Activated T-helper 17 cell treated with anti-CD3 and anti-CD28 coated beads, Interleukin-2, amount 50 U/mL, for 72 hours (primary cell): ENCODE measurements around the gene PATJ. TPM values are rescaled to one million over a fixed set of nuclear protein-coding genes. Genes with fewer than 3 reads are reported as not detected.

Experiments used
- ATAC-seq: fragments of 150-1000 bp; cut with Tn5 transposase; replicated peaks from 2 replicates; pipeline ENCODE4 v1.10.0; 2021; ENCODE audit warnings: mild to moderate bottlenecking, moderate library complexity
- H3K27ac Mint-ChIP-seq: one replicate; pipeline ENCODE4 v1.8.0; 2022; ENCODE audit warnings: mixed read lengths
- H3K27me3 Mint-ChIP-seq: one replicate; pipeline ENCODE4 v1.8.0; 2022; ENCODE audit warnings: mixed read lengths
- H3K36me3 Mint-ChIP-seq: one replicate; pipeline ENCODE4 v1.8.0; 2022; ENCODE audit warnings: low read depth, mild to moderate bottlenecking, mixed read lengths
- H3K4me1 Mint-ChIP-seq: one replicate; pipeline ENCODE4 v1.8.0; 2022; ENCODE audit warnings: mixed read lengths
- H3K4me3 Mint-ChIP-seq: one replicate; pipeline ENCODE4 v1.8.0; 2022; ENCODE audit warnings: mild to moderate bottlenecking, mixed read lengths
- H3K9me3 Mint-ChIP-seq: one replicate; pipeline ENCODE4 v1.8.0; 2022; ENCODE audit warnings: mixed read lengths
- total RNA-seq, 2 donors: library from RNA; stranded (reverse); gene quantifications; one replicate each; pipeline ENCODE4 v1.2.3, GENCODE V29; 2022

PATJ gene
- total RNA-seq, 2 donors from 2014 or later: 15.7 to 30.1 TPM

DNA sequence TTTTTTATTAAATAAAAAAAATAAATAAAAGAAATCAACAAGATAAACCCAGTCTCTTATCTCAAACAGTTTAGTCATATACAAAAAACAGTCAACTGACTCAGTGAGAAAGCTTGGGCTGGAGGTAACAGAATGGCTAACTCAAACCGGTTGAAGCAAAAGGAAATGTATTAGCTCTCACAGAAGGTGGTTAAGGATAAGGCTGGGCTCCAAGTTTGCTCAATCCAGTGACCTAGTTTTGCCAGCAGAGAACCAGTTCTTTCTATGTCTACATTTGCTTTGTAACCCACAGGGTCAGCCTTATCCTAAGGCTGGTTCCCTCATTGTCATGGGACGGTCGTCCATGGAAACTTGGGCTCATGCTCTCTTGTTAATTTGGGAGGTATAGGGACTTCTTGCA lies 307.9 kb downstream of the PATJ start:
- Mint-ChIP-seq H3K4me3 (no peak overlapping the region), H3K36me3 (peaks cover 44% of the 10 kb centered on the region), H3K4me1 (peaks cover 4% of the 10 kb centered on the region), H3K27ac (no peak overlapping the region), H3K27me3 (no peaks in the 10 kb centered on the region), H3K9me3 (no peaks in the 10 kb centered on the region)
- ATAC-seq: no peak

DNA sequence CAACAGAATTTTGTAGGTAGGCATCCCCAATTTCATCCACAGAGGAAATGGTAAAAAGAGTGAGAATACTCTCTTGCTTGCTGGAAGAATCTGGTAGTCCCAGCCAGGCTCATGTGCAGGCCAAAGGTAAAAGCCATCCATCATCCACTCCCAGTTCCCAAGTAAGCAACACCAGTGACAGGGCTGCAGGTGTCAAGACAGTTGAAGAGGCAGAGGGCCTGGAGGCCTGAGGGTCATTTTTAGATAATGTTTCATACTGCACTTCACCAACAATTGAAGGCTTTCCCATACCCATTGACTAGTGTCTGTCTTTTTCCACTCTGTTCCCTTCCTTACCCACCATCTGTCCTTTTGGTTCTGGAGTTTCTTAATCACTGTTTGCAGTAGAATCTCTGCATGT lies 310.7 kb downstream of the PATJ start:
- no peak overlapping the region for H3K27ac Mint-ChIP-seq
- no peak overlapping the region for H3K4me3 Mint-ChIP-seq
- peaks cover 5% of the 10 kb centered on the region for H3K4me1 Mint-ChIP-seq
- H3K9me3 Mint-ChIP-seq: no peaks in the 10 kb centered on the region
- no peak for ATAC-seq
- peaks cover 39% of the 10 kb centered on the region for H3K36me3 Mint-ChIP-seq
- no peaks in the 10 kb centered on the region for H3K27me3 Mint-ChIP-seq

DNA sequence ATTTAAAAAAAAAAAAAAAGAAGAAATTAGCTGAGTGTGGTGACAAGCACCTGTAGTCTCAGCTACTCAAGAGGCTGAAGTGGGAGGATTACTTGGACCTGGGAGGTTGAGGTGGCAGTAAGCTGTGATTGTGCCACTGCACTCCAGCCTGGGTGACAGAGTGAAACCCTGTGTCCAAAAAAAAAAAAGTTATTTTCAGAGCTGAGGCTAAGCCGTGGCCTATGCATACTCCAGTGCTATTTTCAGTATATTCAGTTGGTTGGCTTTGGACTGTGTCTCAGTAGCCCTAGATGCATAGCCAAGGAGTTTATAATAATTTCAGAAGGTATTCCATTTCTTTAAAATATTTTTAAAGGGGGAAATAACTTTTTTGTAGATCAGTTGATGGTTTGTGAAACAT lies 311.9 kb downstream of the PATJ start:
- Mint-ChIP-seq H3K4me1 (peaks cover 5% of the 10 kb centered on the region), H3K36me3 (peaks cover 36% of the 10 kb centered on the region), H3K9me3 (no peaks in the 10 kb centered on the region), H3K27ac (no peak overlapping the region), H3K27me3 (no peaks in the 10 kb centered on the region), H3K4me3 (no peak overlapping the region)
- no peak for ATAC-seq

DNA sequence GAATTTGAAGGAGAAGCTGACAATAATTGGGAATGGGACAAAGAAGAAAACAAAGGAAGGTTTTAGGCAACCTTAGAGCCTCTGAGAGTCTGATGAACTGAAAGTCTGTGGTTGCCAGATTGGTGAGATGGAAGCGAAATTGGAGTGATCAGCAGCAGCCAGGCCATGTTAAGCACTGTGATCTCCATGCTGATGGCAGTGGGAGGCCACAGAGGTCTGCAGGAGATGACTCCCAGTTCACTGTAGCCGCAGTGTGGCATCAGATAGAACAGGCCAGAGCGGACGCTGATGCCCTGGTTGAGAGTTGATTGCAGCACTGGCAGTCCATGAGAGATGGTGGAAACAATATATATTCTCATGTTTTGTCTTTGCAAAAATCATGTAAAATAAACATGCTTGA lies 314.9 kb downstream of the PATJ start:
- Mint-ChIP-seq H3K27ac (no peak overlapping the region), H3K4me1 (peaks cover 5% of the 10 kb centered on the region), H3K9me3 (no peaks in the 10 kb centered on the region)

DNA sequence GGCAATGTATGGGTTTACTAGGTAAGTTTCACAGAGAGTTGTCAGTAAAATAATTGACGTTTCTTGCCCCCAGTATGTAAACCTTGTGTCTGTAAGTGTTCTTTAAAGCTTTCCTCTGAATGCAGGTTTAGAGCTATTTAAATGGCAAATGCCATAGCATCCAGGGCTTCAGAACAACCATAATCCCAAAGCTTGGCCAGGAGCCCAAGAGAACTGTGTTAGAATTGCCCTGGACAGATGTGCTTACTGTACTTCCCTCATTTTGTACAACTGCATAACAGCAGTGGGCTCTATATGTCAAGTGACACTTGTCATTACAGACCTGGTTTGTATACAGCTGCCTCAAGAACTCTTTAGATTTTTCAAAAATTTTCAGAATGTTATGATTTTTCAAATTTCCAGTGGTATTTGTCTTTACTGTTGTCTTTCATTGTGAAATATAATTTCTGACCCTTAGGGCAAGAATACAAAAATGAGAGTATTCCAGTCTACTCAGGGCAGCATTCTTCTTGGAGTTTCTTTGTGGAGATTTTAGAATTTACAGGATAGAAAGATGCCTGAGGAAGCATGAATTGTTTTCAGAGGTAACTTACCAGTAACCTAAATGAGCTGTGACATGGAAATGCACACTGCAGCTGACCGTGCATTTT lies 315.5 kb downstream of the PATJ start:
- H3K4me1 Mint-ChIP-seq: peaks cover 5% of the 10 kb centered on the region
- no peak for ATAC-seq
- no peaks in the 10 kb centered on the region for H3K27me3 Mint-ChIP-seq
- H3K9me3 Mint-ChIP-seq: no peaks in the 10 kb centered on the region
- H3K4me3 Mint-ChIP-seq: no peak overlapping the region
- H3K36me3 Mint-ChIP-seq: peaks cover 23% of the 10 kb centered on the region
- no peak overlapping the region for H3K27ac Mint-ChIP-seq

More for the DNA sequence above, 314.9 kb downstream of the PATJ start:
- Mint-ChIP-seq H3K27me3 (no peaks in the 10 kb centered on the region), H3K36me3 (peaks cover 25% of the 10 kb centered on the region), H3K4me3 (no peak overlapping the region)
- no peak for ATAC-seq

DNA sequence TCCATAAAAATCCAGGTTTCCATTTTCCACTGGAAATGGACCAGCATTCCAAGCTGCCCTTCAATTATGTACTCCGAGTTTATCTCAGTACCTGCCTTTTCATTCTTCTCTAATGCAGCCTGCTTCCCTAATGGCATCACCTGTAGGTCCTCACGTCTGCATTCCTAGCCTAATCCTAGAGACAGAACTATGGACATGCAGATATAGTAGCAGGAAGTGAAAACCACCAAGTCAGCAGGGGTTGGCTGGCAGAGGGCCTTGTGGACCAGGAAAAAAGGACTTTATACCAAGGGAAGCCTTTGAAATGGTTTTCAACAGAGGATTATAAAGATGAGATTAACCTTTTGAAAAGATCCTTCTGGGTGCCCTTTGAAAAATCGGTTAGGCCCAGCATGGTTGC lies 316.7 kb downstream of the PATJ start:
- no peaks in the 10 kb centered on the region for H3K9me3 Mint-ChIP-seq
- H3K27me3 Mint-ChIP-seq: no peaks in the 10 kb centered on the region
- H3K27ac Mint-ChIP-seq: no peak overlapping the region
- ATAC-seq: no peak
- H3K4me1 Mint-ChIP-seq: peaks cover 5% of the 10 kb centered on the region
- no peak overlapping the region for H3K4me3 Mint-ChIP-seq
- H3K36me3 Mint-ChIP-seq: peaks cover 21% of the 10 kb centered on the region

DNA sequence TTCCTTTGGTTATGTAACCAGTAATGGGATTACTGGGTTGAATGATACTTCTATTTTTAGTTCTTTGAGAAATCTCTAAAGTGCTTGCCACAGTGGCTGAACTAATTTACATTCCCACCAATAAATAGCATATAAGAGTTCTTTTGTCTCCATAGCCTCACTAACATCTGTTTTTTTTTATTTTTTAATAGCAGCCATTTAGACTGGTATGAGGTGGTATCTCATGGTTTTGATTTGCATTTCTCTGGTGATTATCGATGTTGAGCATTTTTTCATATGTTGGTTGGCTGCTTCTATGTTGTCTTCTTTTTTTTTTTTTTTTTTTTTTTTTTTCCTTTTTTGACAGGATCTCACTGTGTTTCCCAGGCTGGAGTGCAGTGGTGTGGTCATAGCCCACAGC lies 319.8 kb downstream of the PATJ start:
- no peak for ATAC-seq
- H3K4me3 Mint-ChIP-seq: no peak overlapping the region
- peaks cover 39% of the 10 kb centered on the region for H3K36me3 Mint-ChIP-seq
- no peaks in the 10 kb centered on the region for H3K27me3 Mint-ChIP-seq
- no peak overlapping the region for H3K27ac Mint-ChIP-seq
- H3K9me3 Mint-ChIP-seq: no peaks in the 10 kb centered on the region
- H3K4me1 Mint-ChIP-seq: peaks cover 2% of the 10 kb centered on the region

DNA sequence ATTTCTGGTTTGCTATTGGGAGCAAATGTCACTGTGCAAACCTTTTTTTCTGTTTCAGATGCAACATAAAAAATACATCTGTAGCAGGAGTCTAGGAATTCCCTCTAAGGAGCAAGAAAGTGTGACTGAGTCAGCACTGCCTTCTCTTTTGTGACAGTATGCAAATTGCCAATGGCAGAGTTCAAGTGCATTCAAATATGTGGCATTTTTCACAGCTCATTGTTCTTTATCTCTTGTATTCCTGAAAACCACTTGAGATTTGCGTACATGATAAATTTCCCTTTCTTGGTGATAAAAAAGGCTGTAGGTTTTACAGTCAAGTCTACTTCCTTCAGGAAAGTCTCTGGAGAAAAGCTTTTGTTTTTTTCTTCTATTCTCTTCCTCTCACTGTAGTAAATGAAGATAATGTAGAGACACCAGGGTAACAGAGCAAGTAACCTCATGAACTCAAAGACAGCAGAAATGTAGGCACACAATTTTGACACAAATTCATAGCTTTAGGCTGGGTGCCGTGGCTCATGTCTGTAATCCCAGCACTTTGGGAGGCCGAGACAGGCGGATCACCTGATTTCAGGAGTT lies 322.6 kb downstream of the PATJ start:
- H3K27ac Mint-ChIP-seq: no peak overlapping the region
- no peaks in the 10 kb centered on the region for H3K27me3 Mint-ChIP-seq
- no peak overlapping the region for H3K4me3 Mint-ChIP-seq
- H3K4me1 Mint-ChIP-seq: no peaks in the 10 kb centered on the region
- no peaks in the 10 kb centered on the region for H3K9me3 Mint-ChIP-seq
- peaks cover 39% of the 10 kb centered on the region for H3K36me3 Mint-ChIP-seq
- ATAC-seq: no peak

DNA sequence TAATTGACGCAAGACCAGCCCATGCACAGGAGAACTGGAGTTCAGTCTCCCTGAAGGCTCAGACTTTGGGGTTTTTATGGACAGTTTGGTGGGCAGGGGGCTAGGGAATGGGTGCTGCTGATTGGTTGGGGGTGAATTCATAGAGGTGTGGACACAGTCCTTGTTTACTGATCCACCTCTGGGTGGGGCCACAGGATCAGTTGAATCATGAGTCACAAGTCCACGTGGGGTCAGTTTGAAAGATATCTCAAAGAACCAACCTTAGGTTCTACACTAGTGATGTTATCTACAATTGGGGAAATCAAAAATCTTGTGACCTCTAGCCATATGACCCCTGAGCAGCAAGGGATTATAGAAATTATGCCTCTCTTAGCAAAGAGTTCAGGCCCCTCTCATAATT lies 324.4 kb downstream of the PATJ start:
- H3K36me3 Mint-ChIP-seq: peaks cover 30% of the 10 kb centered on the region
- H3K27ac Mint-ChIP-seq: no peak overlapping the region
- H3K9me3 Mint-ChIP-seq: no peaks in the 10 kb centered on the region
- ATAC-seq: no peak
- no peaks in the 10 kb centered on the region for H3K27me3 Mint-ChIP-seq
- no peaks in the 10 kb centered on the region for H3K4me1 Mint-ChIP-seq
- H3K4me3 Mint-ChIP-seq: no peak overlapping the region

DNA sequence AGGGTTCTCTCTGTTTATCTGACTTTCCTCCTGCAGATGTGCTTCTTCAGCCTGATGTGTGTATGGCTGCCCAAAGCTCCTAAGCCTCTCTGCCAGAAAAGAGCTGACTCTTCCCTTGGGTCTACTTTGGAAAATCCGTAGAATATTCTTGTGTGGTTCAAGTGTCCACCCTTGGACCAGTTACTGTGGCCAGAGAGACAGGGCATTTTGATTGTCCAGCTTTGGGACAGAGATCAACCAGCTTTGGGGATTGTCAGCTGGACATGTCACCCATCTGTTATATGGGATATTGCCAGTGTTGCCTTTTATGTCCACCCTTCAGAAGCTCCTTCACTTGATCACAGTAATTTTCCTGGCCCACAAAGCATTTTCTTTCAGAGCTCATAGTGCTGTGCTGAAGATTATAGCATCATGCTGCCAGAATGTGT lies 326.1 kb downstream of the PATJ start:
- H3K9me3 Mint-ChIP-seq: no peaks in the 10 kb centered on the region
- no peak overlapping the region for H3K27ac Mint-ChIP-seq
- no peaks in the 10 kb centered on the region for H3K4me1 Mint-ChIP-seq
- ATAC-seq: no peak
- H3K4me3 Mint-ChIP-seq: no peak overlapping the region
- peaks cover 24% of the 10 kb centered on the region for H3K36me3 Mint-ChIP-seq
- no peaks in the 10 kb centered on the region for H3K27me3 Mint-ChIP-seq

DNA sequence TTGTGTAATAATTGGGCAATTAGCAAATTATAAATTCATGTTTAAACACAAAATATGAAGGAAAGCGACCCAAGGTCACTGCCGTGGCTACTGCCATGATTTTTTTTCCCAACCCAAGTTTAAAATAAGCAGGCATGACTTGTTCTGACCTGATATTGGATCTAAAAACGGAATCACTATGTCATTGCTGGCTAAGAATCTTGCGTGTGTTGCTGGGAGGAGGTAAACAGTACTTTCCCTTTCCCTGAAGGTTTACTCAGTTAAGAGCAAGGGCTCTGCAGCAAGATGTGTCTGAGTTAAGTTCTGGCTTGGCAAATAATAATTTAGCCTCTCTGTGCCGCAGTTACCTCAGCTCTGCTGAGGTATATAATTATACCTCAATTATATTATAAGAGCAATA lies 326.7 kb downstream of the PATJ start:
- no peak for ATAC-seq
- Mint-ChIP-seq H3K36me3 (peaks cover 18% of the 10 kb centered on the region), H3K4me3 (no peak overlapping the region), H3K27me3 (no peaks in the 10 kb centered on the region), H3K27ac (no peak overlapping the region), H3K4me1 (no peaks in the 10 kb centered on the region), H3K9me3 (no peaks in the 10 kb centered on the region)

DNA sequence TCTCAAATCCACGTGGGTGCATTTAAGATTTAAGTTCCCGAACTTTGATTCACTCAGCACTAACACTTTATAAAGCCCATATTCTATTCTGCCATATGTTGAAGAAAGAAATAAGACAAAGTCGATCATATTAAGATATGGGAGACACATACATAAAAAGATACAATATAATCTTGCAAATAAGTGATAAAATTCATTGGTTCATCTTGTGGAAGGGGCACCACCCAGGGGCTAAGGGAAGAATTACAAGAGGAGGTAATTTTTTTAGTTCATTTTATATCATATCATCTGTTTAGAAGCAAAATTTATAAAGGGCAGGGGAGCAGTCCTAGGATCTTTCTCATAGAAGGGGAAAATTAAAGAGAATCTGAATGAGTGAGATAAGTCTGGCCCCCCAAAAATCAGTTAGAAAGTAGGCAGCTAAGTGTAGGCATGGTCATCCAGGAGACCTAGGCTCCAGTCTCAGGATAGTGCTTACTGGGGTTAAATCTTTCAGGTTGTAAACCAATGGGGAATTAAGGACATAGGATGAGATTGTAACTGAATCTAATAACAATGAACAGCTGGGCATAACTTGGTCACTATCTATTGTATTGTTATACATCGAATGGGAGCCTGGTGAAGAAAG lies 328.2 kb downstream of the PATJ start:
- Mint-ChIP-seq H3K4me3 (no peak overlapping the region), H3K9me3 (no peaks in the 10 kb centered on the region), H3K4me1 (no peaks in the 10 kb centered on the region), H3K27ac (no peak overlapping the region), H3K27me3 (no peaks in the 10 kb centered on the region), H3K36me3 (peaks cover 5% of the 10 kb centered on the region)
- no peak for ATAC-seq

DNA sequence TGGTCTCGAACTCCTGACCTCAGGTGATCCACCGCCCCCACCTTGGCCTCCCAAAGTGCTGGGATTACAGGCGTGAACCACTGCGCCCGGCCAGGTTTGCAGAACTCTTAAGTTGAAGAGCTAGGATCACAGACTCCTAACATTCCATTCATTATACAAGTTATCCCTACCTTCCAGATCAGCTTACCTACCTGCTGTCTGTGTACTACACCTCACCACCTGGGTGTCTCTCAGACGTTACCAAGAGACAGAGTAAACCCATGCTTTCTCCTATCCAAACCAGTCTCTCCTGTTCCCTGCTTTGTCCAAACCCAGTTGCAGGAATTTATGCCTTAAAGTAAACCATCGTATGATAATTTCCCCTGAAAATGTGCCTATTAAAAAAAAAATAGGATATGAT lies 329.4 kb downstream of the PATJ start:
- ATAC-seq: no peak
- Mint-ChIP-seq H3K4me3 (no peak overlapping the region), H3K36me3 (no peaks in the 10 kb centered on the region), H3K27me3 (no peaks in the 10 kb centered on the region), H3K4me1 (no peaks in the 10 kb centered on the region), H3K27ac (no peak overlapping the region), H3K9me3 (no peaks in the 10 kb centered on the region)

DNA sequence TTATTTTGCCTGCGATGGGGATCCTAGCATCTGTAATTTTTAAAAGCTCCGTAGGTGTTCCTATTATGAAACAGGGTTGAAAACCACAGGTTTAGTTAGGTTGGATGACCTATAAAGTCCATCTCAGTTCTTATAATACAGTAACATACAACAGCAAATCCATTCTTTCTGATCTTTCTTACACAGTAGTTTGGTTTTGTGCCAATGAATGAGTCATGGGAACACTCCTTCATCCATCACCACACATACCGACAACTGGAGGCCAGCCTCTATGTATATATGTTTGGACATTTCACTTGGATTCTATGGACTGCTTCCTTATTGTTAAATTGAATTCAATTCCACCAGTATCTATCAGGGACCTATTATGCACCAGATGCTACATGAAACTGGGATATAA lies 334.0 kb downstream of the PATJ start:
- Mint-ChIP-seq H3K36me3 (peaks cover 17% of the 10 kb centered on the region), H3K4me1 (no peaks in the 10 kb centered on the region), H3K9me3 (no peaks in the 10 kb centered on the region), H3K27ac (no peak overlapping the region), H3K27me3 (no peaks in the 10 kb centered on the region), H3K4me3 (no peak overlapping the region)
- ATAC-seq: no peak

DNA sequence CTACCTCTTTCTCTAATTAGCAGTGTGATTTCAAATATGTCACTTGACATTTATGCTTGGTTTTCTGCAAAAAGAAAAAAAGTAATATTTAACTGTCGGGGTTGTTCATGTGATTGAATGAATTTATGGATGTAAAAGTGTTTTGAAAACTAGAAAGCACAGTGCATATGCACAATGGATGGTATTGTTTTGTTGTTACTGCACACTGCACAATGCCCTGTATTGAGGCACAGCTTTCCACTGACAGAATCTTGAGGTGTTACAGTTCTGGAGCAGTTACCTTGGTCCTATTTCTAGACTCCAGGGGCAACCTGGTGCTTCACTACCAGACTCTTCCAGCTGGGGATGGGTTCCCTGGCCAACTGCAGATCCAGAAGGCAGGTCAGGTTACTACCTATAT lies 335.5 kb downstream of the PATJ start:
- no peak overlapping the region for H3K4me3 Mint-ChIP-seq
- no peaks in the 10 kb centered on the region for H3K27me3 Mint-ChIP-seq
- H3K27ac Mint-ChIP-seq: no peak overlapping the region
- peaks cover 17% of the 10 kb centered on the region for H3K36me3 Mint-ChIP-seq
- no peaks in the 10 kb centered on the region for H3K4me1 Mint-ChIP-seq
- no peak for ATAC-seq
- no peaks in the 10 kb centered on the region for H3K9me3 Mint-ChIP-seq
